ENCODE data around the gene TRMT2A. TPM values are rescaled to one million over a fixed set of nuclear protein-coding genes. Genes with fewer than 3 reads are reported as not detected.

TRMT2A gene
- total RNA-seq, 1 experiment from 2014 or later, result 68.1 TPM

DNA sequence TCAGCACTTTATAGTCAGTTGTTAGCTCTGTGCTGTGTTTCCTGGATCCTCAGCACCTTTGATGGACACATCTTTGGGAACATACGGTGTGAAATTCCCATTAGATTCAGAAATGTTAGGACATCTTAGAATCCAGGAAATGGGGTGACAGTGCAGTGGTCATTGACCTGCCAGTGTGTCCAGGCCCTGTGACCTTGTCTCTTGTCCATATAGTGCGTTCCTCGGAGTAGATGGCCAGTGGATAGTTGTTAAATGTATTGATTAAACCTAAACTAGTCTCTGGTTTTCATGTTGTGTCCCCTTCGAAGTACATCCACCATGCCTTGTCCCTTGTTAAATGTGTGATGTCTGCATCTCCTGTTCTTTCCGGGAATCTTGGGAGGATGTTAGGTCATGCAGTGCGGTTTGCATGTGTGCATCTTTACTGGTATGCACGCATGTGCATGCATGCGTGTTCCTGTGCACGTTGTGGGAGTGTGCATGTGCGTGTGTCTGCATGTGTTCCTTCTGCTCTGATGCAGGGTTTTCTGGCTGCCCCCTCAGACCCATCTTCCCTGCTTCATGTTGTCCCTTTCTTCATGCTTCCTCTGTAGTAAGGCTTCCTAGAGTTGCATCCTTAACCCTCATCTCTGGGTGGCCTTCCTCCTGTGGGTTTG lies 33.0 kb downstream of the TRMT2A start:
- peak overlapping the region; percentile 32 for H3K27ac ChIP-seq (ENCODE audit: low read depth, low read length, poor library complexity, severe bottlenecking)

GRCh38 chr22:20083157-20083890 lies 33.7 kb downstream of the TRMT2A start:
- H3K36me3 ChIP-seq (ENCODE audit: insufficient read depth, low read length, poor library complexity, severe bottlenecking), result peaks cover 40% of the 10 kb centered on the region
- H3K9me3 ChIP-seq (ENCODE audit: low read depth, low read length, poor library complexity, severe bottlenecking), result no peaks in the 10 kb centered on the region
- peak overlapping the region; percentile 32 for H3K27ac ChIP-seq (ENCODE audit: low read depth, low read length, poor library complexity, severe bottlenecking)
- no peaks in the 10 kb centered on the region for H3K4me1 ChIP-seq (ENCODE audit: insufficient read depth, low read length, poor library complexity, severe bottlenecking)
- ChIA-PET POLR2A (ENCODE audit: low non-redundant PET) (no interaction called here), CTCF (no interaction called here)
- TF ChIP-seq, protein P1, sequence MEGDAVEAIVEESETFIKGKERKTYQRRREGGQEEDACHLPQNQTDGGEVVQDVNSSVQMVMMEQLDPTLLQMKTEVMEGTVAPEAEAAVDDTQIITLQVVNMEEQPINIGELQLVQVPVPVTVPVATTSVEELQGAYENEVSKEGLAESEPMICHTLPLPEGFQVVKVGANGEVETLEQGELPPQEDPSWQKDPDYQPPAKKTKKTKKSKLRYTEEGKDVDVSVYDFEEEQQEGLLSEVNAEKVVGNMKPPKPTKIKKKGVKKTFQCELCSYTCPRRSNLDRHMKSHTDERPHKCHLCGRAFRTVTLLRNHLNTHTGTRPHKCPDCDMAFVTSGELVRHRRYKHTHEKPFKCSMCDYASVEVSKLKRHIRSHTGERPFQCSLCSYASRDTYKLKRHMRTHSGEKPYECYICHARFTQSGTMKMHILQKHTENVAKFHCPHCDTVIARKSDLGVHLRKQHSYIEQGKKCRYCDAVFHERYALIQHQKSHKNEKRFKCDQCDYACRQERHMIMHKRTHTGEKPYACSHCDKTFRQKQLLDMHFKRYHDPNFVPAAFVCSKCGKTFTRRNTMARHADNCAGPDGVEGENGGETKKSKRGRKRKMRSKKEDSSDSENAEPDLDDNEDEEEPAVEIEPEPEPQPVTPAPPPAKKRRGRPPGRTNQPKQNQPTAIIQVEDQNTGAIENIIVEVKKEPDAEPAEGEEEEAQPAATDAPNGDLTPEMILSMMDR (conservative IDR thresholded peaks at IDR 0.05; ENCODE audit: low read depth, low read length), result no peak
- no peak for TF ChIP-seq EZH2 (IDR thresholded peaks at IDR 0.05; ENCODE audit: borderline replicate concordance, low read depth, low read length, poor library complexity, severe bottlenecking)
- intact Hi-C loops (cut with micrococcal nuclease; ENCODE audit: unreplicated experiment), result loop anchor here (10.0 kb wide), 1 partner anchor 109 kb away; no protein-coding TSS in a partner anchor
- H3K4me3 ChIP-seq (ENCODE audit: low read depth, low read length, poor library complexity, severe bottlenecking), result no peak overlapping the region
- no TSS peak for BruUV-seq (replicated peaks)
- H3K27me3 ChIP-seq (replicated peaks; ENCODE audit: insufficient read depth, low read depth, low read length, poor library complexity), result no peaks in the 10 kb centered on the region
- DNase-seq (ENCODE audit: low spot score), result no peak

More for the DNA sequence above, 33.0 kb downstream of the TRMT2A start:
- no TSS peak for BruUV-seq (replicated peaks)
- Histone ChIP-seq H3K27me3 (replicated peaks; ENCODE audit: insufficient read depth, low read depth, low read length, poor library complexity) (no peaks in the 10 kb centered on the region), H3K4me1 (ENCODE audit: insufficient read depth, low read length, poor library complexity, severe bottlenecking) (no peaks in the 10 kb centered on the region), H3K9me3 (ENCODE audit: low read depth, low read length, poor library complexity, severe bottlenecking) (no peaks in the 10 kb centered on the region), H3K4me3 (ENCODE audit: low read depth, low read length, poor library complexity, severe bottlenecking) (no peak overlapping the region), H3K36me3 (ENCODE audit: insufficient read depth, low read length, poor library complexity, severe bottlenecking) (peaks cover 47% of the 10 kb centered on the region)
- no peak for TF ChIP-seq EZH2 (IDR thresholded peaks at IDR 0.05; ENCODE audit: borderline replicate concordance, low read depth, low read length, poor library complexity, severe bottlenecking)
- TF ChIP-seq, protein P1 (conservative IDR thresholded peaks at IDR 0.05; ENCODE audit: low read depth, low read length), result no peak
- intact Hi-C loops (cut with micrococcal nuclease; ENCODE audit: unreplicated experiment), result loop anchor here (10.0 kb wide), 1 partner anchor 109 kb away; no protein-coding TSS in a partner anchor
- ChIA-PET POLR2A (ENCODE audit: low non-redundant PET) (no interaction called here), CTCF (no interaction called here)
- no peak for DNase-seq (ENCODE audit: low spot score)

GRCh38 chr22:20080776-20081654 lies 36.0 kb downstream of the TRMT2A start:
- intact Hi-C loops (cut with micrococcal nuclease; ENCODE audit: unreplicated experiment), result loop anchor here (10.0 kb wide), 1 partner anchor 106 kb away; no protein-coding TSS in a partner anchor
- TSS peak; percentile 30 for BruUV-seq (replicated peaks)
- POLR2A ChIA-PET (ENCODE audit: low non-redundant PET), result no interaction called here

More at GRCh38 chr22:20080776-20081654, 36.0 kb downstream of the TRMT2A start:
- peak overlapping the region; percentile 89 for H3K27ac ChIP-seq (ENCODE audit: low read depth, low read length, poor library complexity, severe bottlenecking)
- peaks cover 17% of the 10 kb centered on the region for H3K36me3 ChIP-seq (ENCODE audit: insufficient read depth, low read length, poor library complexity, severe bottlenecking)
- CTCF ChIA-PET, result no interaction called here
- DNase-seq (ENCODE audit: low spot score), result peak; percentile 40
- no peak for TF ChIP-seq EZH2 (IDR thresholded peaks at IDR 0.05; ENCODE audit: borderline replicate concordance, low read depth, low read length, poor library complexity, severe bottlenecking)
- TF ChIP-seq, protein P1 (conservative IDR thresholded peaks at IDR 0.05; ENCODE audit: low read depth, low read length), result no peak
- no peaks in the 10 kb centered on the region for H3K4me1 ChIP-seq (ENCODE audit: insufficient read depth, low read length, poor library complexity, severe bottlenecking)
- no peaks in the 10 kb centered on the region for H3K27me3 ChIP-seq (replicated peaks; ENCODE audit: insufficient read depth, low read depth, low read length, poor library complexity)
- no peaks in the 10 kb centered on the region for H3K9me3 ChIP-seq (ENCODE audit: low read depth, low read length, poor library complexity, severe bottlenecking)
- H3K4me3 ChIP-seq (ENCODE audit: low read depth, low read length, poor library complexity, severe bottlenecking), result peak overlapping the region; percentile 77
